Measurements from ENCODE around the gene AMOT. TPM values are rescaled to one million over a fixed set of nuclear protein-coding genes. Genes with fewer than 3 reads are reported as not detected.

The AMOT gene
- total and polyA plus RNA-seq, 4 donors: 1.1 to 2.6 (median 1.9) TPM

GRCh38 chrX:112753116-112753515 lies 87.5 kb downstream of the AMOT start:
- H3K27ac ChIP-seq (ENCODE audit: low read depth in 1 of 2, low read length in 2 of 2): no peak overlapping the region
- H3K9ac ChIP-seq (ENCODE audit: low read depth in 1 of 2, low read length in 2 of 2): no peak overlapping the region
- no peaks in the 10 kb centered on the region for H3K27me3 ChIP-seq (ENCODE audit: control insufficient read depth in 4 of 4, insufficient read depth in 4 of 4, low read length in 3 of 4)
- no peaks in the 10 kb centered on the region for H3K4me1 ChIP-seq (ENCODE audit: control insufficient read depth in 4 of 4, insufficient read depth in 4 of 4, low read length in 3 of 4)
- no peak for DNase-seq (ENCODE audit: low spot score)
- no peaks in the 10 kb centered on the region for H3K36me3 ChIP-seq (ENCODE audit: control insufficient read depth in 4 of 4, insufficient read depth in 3 of 4, low read depth in 1 of 4, low read length in 3 of 4)
- WGBS: 94% methylated on average over 1 of the region's 1 CpG
- H3K9me3 ChIP-seq (ENCODE audit: control insufficient read depth in 4 of 4, low read length in 3 of 4): no peaks in the 10 kb centered on the region
- TF ChIP-seq HNF4A (conservative IDR thresholded peaks at IDR 0.05) (no peak), MAX (IDR thresholded peaks at IDR 0.05) (no peak), EGR1 (IDR thresholded peaks at IDR 0.05; ENCODE audit: low read depth in 2 of 2) (no peak), ZBTB33 (IDR thresholded peaks at IDR 0.05) (no peak), REST (IDR thresholded peaks at IDR 0.05) (no peak), GABPA (IDR thresholded peaks at IDR 0.05 in 1 of 2, conservative IDR thresholded peaks at IDR 0.05 in 1 of 2) (no peak), ATF3 (IDR thresholded peaks at IDR 0.05) (no peak), TAF1 (conservative IDR thresholded peaks at IDR 0.05) (no peak), RAD21 (IDR thresholded peaks at IDR 0.05) (no peak), JUND (IDR thresholded peaks at IDR 0.05) (no peak), FOXA2 (IDR thresholded peaks at IDR 0.05) (no peak)
- H3K4me3 ChIP-seq (ENCODE audit: low read depth in 1 of 3, low read length in 3 of 3): no peak overlapping the region

GRCh38 chrX:112751076-112751475 lies 89.6 kb downstream of the AMOT start:
- H3K9me3 ChIP-seq (ENCODE audit: control insufficient read depth in 4 of 4, low read length in 3 of 4): no peaks in the 10 kb centered on the region
- WGBS: 70% methylated on average over 2 of the region's 2 CpGs
- no peaks in the 10 kb centered on the region for H3K4me1 ChIP-seq (ENCODE audit: control insufficient read depth in 4 of 4, insufficient read depth in 4 of 4, low read length in 3 of 4)
- no peak for DNase-seq (ENCODE audit: low spot score)
- TF ChIP-seq RXRA (IDR thresholded peaks at IDR 0.05): no peak
- H3K27ac ChIP-seq (ENCODE audit: low read depth in 1 of 2, low read length in 2 of 2): no peak overlapping the region
- no peaks in the 10 kb centered on the region for H3K36me3 ChIP-seq (ENCODE audit: control insufficient read depth in 4 of 4, insufficient read depth in 3 of 4, low read depth in 1 of 4, low read length in 3 of 4)
- H3K27me3 ChIP-seq (ENCODE audit: control insufficient read depth in 4 of 4, insufficient read depth in 4 of 4, low read length in 3 of 4): no peaks in the 10 kb centered on the region
- H3K4me3 ChIP-seq (ENCODE audit: low read depth in 1 of 3, low read length in 3 of 3): no peak overlapping the region
- H3K9ac ChIP-seq (ENCODE audit: low read depth in 1 of 2, low read length in 2 of 2): no peak overlapping the region

All from liver (tissue), 9 donors.